ENCODE measurements around the gene GPR137C.

Gene GPR137C

GRCh38 chr14:52547526-52547925, 5.1 kb upstream of the GPR137C start:
- no peak for TF ChIP-seq GATA2 (IDR thresholded peaks at IDR 0.05; ENCODE audit: low read depth, low read length)
- no peak for TF ChIP-seq GATA3 (IDR thresholded peaks at IDR 0.05; ENCODE audit: low read depth, low read length)

- TF ChIP-seq GATA2 (IDR thresholded peaks at IDR 0.05; ENCODE audit: low read depth, low read length) (no peak), GATA3 (IDR thresholded peaks at IDR 0.05; ENCODE audit: low read depth, low read length) (no peak)
Measured at GRCh38 chr14:52550661-52551060, 2.0 kb upstream of the GPR137C start.

GRCh38 chr14:52551205-52551604, 1.4 kb upstream of the GPR137C start:
- TF ChIP-seq GATA2 (IDR thresholded peaks at IDR 0.05; ENCODE audit: low read depth, low read length) (no peak), GATA3 (IDR thresholded peaks at IDR 0.05; ENCODE audit: low read depth, low read length) (no peak)

GRCh38 chr14:52551696-52552062, 957 bp upstream of the GPR137C start:
- TF ChIP-seq GATA2 (IDR thresholded peaks at IDR 0.05; ENCODE audit: low read depth, low read length) (no peak), GATA3 (IDR thresholded peaks at IDR 0.05; ENCODE audit: low read depth, low read length) (no peak)

GRCh38 chr14:52553002-52553670, 500 bp downstream of the GPR137C start:
- TF ChIP-seq GATA3 (IDR thresholded peaks at IDR 0.05; ENCODE audit: low read depth, low read length) (no peak), GATA2 (IDR thresholded peaks at IDR 0.05; ENCODE audit: low read depth, low read length) (no peak)

GRCh38 chr14:52553671-52554575, 1.3 kb downstream of the GPR137C start:
- TF ChIP-seq GATA3 (IDR thresholded peaks at IDR 0.05; ENCODE audit: low read depth, low read length) (no peak), GATA2 (IDR thresholded peaks at IDR 0.05; ENCODE audit: low read depth, low read length) (no peak)

GRCh38 chr14:52558688-52559087, 6.1 kb downstream of the GPR137C start:
- TF ChIP-seq GATA3 (IDR thresholded peaks at IDR 0.05; ENCODE audit: low read depth, low read length) (no peak), GATA2 (IDR thresholded peaks at IDR 0.05; ENCODE audit: low read depth, low read length) (no peak)

- TF ChIP-seq GATA3 (IDR thresholded peaks at IDR 0.05; ENCODE audit: low read depth, low read length) (no peak), GATA2 (IDR thresholded peaks at IDR 0.05; ENCODE audit: low read depth, low read length) (no peak)
Measured at GRCh38 chr14:52563120-52563519, 10.5 kb downstream of the GPR137C start.

GRCh38 chr14:52575858-52576257, 23.2 kb downstream of the GPR137C start:
- TF ChIP-seq GATA3 (IDR thresholded peaks at IDR 0.05; ENCODE audit: low read depth, low read length) (no peak), GATA2 (IDR thresholded peaks at IDR 0.05; ENCODE audit: low read depth, low read length) (no peak)

GRCh38 chr14:52583544-52583943, 30.9 kb downstream of the GPR137C start:
- no peak for TF ChIP-seq GATA2 (IDR thresholded peaks at IDR 0.05; ENCODE audit: low read depth, low read length)
- TF ChIP-seq GATA3 (IDR thresholded peaks at IDR 0.05; ENCODE audit: low read depth, low read length) = no peak

GRCh38 chr14:52589646-52590045, 37.0 kb downstream of the GPR137C start:
- no peak for TF ChIP-seq GATA3 (IDR thresholded peaks at IDR 0.05; ENCODE audit: low read depth, low read length)
- TF ChIP-seq GATA2 (IDR thresholded peaks at IDR 0.05; ENCODE audit: low read depth, low read length) = no peak

GRCh38 chr14:52590318-52590717, 37.7 kb downstream of the GPR137C start:
- TF ChIP-seq GATA2 (IDR thresholded peaks at IDR 0.05; ENCODE audit: low read depth, low read length) (no peak), GATA3 (IDR thresholded peaks at IDR 0.05; ENCODE audit: low read depth, low read length) (no peak)

GRCh38 chr14:52596320-52596719, 43.7 kb downstream of the GPR137C start:
- no peak for TF ChIP-seq GATA2 (IDR thresholded peaks at IDR 0.05; ENCODE audit: low read depth, low read length)
- TF ChIP-seq GATA3 (IDR thresholded peaks at IDR 0.05; ENCODE audit: low read depth, low read length) = no peak

GRCh38 chr14:52596861-52597260, 44.2 kb downstream of the GPR137C start:
- TF ChIP-seq GATA3 (IDR thresholded peaks at IDR 0.05; ENCODE audit: low read depth, low read length) (no peak), GATA2 (IDR thresholded peaks at IDR 0.05; ENCODE audit: low read depth, low read length) (no peak)

- TF ChIP-seq GATA3 (IDR thresholded peaks at IDR 0.05; ENCODE audit: low read depth, low read length) (no peak), GATA2 (IDR thresholded peaks at IDR 0.05; ENCODE audit: low read depth, low read length) (no peak)
Measured at GRCh38 chr14:52598568-52598967, 45.9 kb downstream of the GPR137C start.

Measured in SH-SY5Y (cell line).